DOHH2 (cell line): ENCODE data around the gene HS2ST1.

Experiments
- EZH2phosphoT487 ChIP-seq: fragments of 200-600 bp; sonication (generic); IDR thresholded peaks from 2 replicates; pipeline ENCODE4 v1.6.1; 2017; ENCODE audit warnings: borderline replicate concordance, mild to moderate bottlenecking, antibody characterized with exemption, low read length, moderate library complexity, mixed read lengths
- TF ChIP-seq, protein P1 (sequence below): fragments of 200-600 bp; sonication (generic); IDR thresholded peaks from one replicate; pipeline ENCODE4 v1.5.1; 2014; ENCODE audit warnings: antibody characterized with exemption, mild to moderate bottlenecking, low read depth, low read length; ENCODE audit not compliant: poor library complexity, severe bottlenecking

GRCh38 chr1:87072904-87073303, 158.5 kb downstream of the HS2ST1 start:
- TF ChIP-seq, protein P1, sequence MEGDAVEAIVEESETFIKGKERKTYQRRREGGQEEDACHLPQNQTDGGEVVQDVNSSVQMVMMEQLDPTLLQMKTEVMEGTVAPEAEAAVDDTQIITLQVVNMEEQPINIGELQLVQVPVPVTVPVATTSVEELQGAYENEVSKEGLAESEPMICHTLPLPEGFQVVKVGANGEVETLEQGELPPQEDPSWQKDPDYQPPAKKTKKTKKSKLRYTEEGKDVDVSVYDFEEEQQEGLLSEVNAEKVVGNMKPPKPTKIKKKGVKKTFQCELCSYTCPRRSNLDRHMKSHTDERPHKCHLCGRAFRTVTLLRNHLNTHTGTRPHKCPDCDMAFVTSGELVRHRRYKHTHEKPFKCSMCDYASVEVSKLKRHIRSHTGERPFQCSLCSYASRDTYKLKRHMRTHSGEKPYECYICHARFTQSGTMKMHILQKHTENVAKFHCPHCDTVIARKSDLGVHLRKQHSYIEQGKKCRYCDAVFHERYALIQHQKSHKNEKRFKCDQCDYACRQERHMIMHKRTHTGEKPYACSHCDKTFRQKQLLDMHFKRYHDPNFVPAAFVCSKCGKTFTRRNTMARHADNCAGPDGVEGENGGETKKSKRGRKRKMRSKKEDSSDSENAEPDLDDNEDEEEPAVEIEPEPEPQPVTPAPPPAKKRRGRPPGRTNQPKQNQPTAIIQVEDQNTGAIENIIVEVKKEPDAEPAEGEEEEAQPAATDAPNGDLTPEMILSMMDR, result no peak
- no peak for TF ChIP-seq EZH2phosphoT487
